SK-N-SH treated with all-trans-retinoic acid at 6 μM for 48 hours (cell line): ENCODE results near the gene GNG8.

Experiments used
- CREB5 ChIP-seq: fragments of 250-450 bp; sonication (Bioruptor Pico); IDR thresholded peaks from 2 replicates; pipeline ENCODE4 v1.5.1; 2020; ENCODE audit warnings: low read depth, mild to moderate bottlenecking, moderate library complexity
- ISL1 ChIP-seq: fragments of 250-450 bp; sonication (Bioruptor Pico); IDR thresholded peaks from 2 replicates; pipeline ENCODE4 v2.1.2; 2022; ENCODE audit warnings: mild to moderate bottlenecking, moderate library complexity
- OSR1 ChIP-seq: fragments of 250-450 bp; sonication (Bioruptor Pico); IDR thresholded peaks from 2 replicates; pipeline ENCODE4 v1.8.0; 2022; ENCODE audit warnings: moderate library complexity, mild to moderate bottlenecking, inconsistent platforms
- PATZ1 ChIP-seq: fragments of 250-450 bp; sonication (Bioruptor Pico); IDR thresholded peaks from 2 replicates; pipeline ENCODE4 v1.8.0; 2020; ENCODE audit warnings: mild to moderate bottlenecking, moderate library complexity, borderline replicate concordance
- POU6F1 ChIP-seq: fragments of 250-450 bp; sonication (Bioruptor Pico); IDR thresholded peaks from 2 replicates; pipeline ENCODE4 v1.8.0; 2021; ENCODE audit warnings: low read depth, mild to moderate bottlenecking, moderate library complexity, borderline replicate concordance
- RARB ChIP-seq: fragments of 250-450 bp; sonication (Bioruptor Pico); IDR thresholded peaks from 2 replicates; pipeline ENCODE4 v1.8.0; 2021; ENCODE audit warnings: mild to moderate bottlenecking, moderate library complexity
- ZFP30 ChIP-seq: fragments of 450-650 bp; formaldehyde crosslinking; IDR thresholded peaks from 2 replicates; pipeline ENCODE4 v1.5.0; 2022; ENCODE audit warnings: mild to moderate bottlenecking, moderate library complexity
- ZNF565 ChIP-seq: fragments of 450-650 bp; formaldehyde crosslinking; conservative IDR thresholded peaks from 2 replicates; pipeline ENCODE4 v1.5.0; 2020; ENCODE audit warnings: low read depth, mild to moderate bottlenecking, moderate library complexity
- ZNF8 ChIP-seq: fragments of 450-650 bp; formaldehyde crosslinking; IDR thresholded peaks from 2 replicates; pipeline ENCODE4 v1.5.0; 2020; ENCODE audit warnings: mild to moderate bottlenecking, moderate library complexity

- no peak for TF ChIP-seq PATZ1 (CRISPR knock-in tag)
- no peak for TF ChIP-seq ISL1 (CRISPR knock-in tag)
- TF ChIP-seq OSR1 (CRISPR knock-in tag) = no peak
- TF ChIP-seq POU6F1 (CRISPR knock-in tag) = no peak
- no peak for TF ChIP-seq CREB5
- no peak for TF ChIP-seq ZNF8 (CRISPR knock-in tag)
- no peak for TF ChIP-seq RARB (CRISPR knock-in tag)
- no peak for TF ChIP-seq ZNF565 (CRISPR knock-in tag)
- TF ChIP-seq ZFP30 (CRISPR knock-in tag) = no peak
Measured at GRCh38 chr19:46637224-46637623, 1.2 kb upstream of the GNG8 start.
